Mesendoderm (in vitro differentiated cells): ENCODE data around the gene FAM131A.

Experiments used
- DNase-seq: peaks from one replicate; pipeline ENCODE4 v3.0.0; 2013
- H2AK5ac ChIP-seq: 2 replicates; pipeline ENCODE4 v1.6.1; 2013; ENCODE audit warnings: low read length, inconsistent platforms
- H2BK120ac ChIP-seq: 2 replicates; pipeline ENCODE4 v1.6.1; 2013; ENCODE audit warnings: low read depth, mild to moderate bottlenecking, low read length, moderate library complexity, mixed read lengths
- H2BK15ac ChIP-seq: replicated peaks from 2 replicates; pipeline ENCODE4 v1.6.1; 2013; ENCODE audit warnings: low read depth, mild to moderate bottlenecking, moderate library complexity
- H2BK5ac ChIP-seq: 2 replicates; pipeline ENCODE4 v1.6.1; 2013; ENCODE audit warnings: low read length, inconsistent platforms
- H3K18ac ChIP-seq: 2 replicates; pipeline ENCODE4 v1.6.1; 2013; ENCODE audit warnings: mild to moderate bottlenecking, low read length, mixed read lengths
- H3K23ac ChIP-seq: one replicate; pipeline ENCODE4 v1.6.1; 2013; ENCODE audit warnings: low read length
- H3K27ac ChIP-seq: 2 replicates; pipeline ENCODE4 v1.5.1; 2013; ENCODE audit warnings: low read depth, mild to moderate bottlenecking, inconsistent platforms, low read length, moderate library complexity
- H3K27me3 ChIP-seq: 2 replicates; pipeline ENCODE4 v1.6.1; 2013; ENCODE audit warnings: low read length, control low read depth, mild to moderate bottlenecking, inconsistent platforms; ENCODE audit not compliant: insufficient read depth, poor library complexity
- H3K36me3 ChIP-seq: 2 replicates; pipeline ENCODE4 v1.6.1; 2013; ENCODE audit warnings: low read length, inconsistent platforms; ENCODE audit not compliant: control insufficient read depth, insufficient read depth
- H3K4ac ChIP-seq: one replicate; pipeline ENCODE4 v1.6.1; 2013; ENCODE audit warnings: low read depth, mild to moderate bottlenecking, low read length, moderate library complexity
- H3K4me1 ChIP-seq: 2 replicates; pipeline ENCODE4 v1.6.1; 2013; ENCODE audit warnings: low read depth, low read length, inconsistent platforms; ENCODE audit not compliant: control insufficient read depth
- H3K4me2 ChIP-seq: 2 replicates; pipeline ENCODE4 v1.6.1; 2013; ENCODE audit warnings: low read length
- H3K4me3 ChIP-seq: 2 replicates; pipeline ENCODE4 v1.5.1; 2013; ENCODE audit warnings: mild to moderate bottlenecking, low read length
- H3K56ac ChIP-seq: one replicate; pipeline ENCODE4 v1.6.1; 2013; ENCODE audit warnings: low read length
- H3K79me1 ChIP-seq: 2 replicates; pipeline ENCODE4 v1.6.1; 2013; ENCODE audit warnings: low read length, inconsistent platforms
- H3K79me2 ChIP-seq: 2 replicates; pipeline ENCODE4 v1.6.1; 2013; ENCODE audit warnings: mild to moderate bottlenecking, low read length; ENCODE audit not compliant: control insufficient read depth, insufficient read depth
- H3K9ac ChIP-seq: 2 replicates; pipeline ENCODE4 v1.6.1; 2013; ENCODE audit warnings: low read length, inconsistent platforms
- H4K5ac ChIP-seq: one replicate; pipeline ENCODE4 v1.6.1; 2013; ENCODE audit warnings: low read length
- H4K8ac ChIP-seq: one replicate; pipeline ENCODE4 v1.6.1; 2013; ENCODE audit warnings: low read depth, mild to moderate bottlenecking, control low read depth, low read length, moderate library complexity
- WGBS: extraction: QIAGEN DNeasy Blood & Tissue Kit; methylation state at CpG from one replicate; pipeline ENCODE4 v1.1.7; 2013; ENCODE audit warnings: low lambda C conversion rate, missing lambda C conversion rate; ENCODE audit not compliant: insufficient coverage; ENCODE audit errors: extremely low coverage; 5-methylcytosine and 5-hydroxymethylcytosine counted together

Gene FAM131A

GRCh38 chr3:184368116-184368515 is 30.7 kb downstream of the FAM131A start:
- Histone ChIP-seq H3K4me3 (no peak overlapping the region), H3K4me1 (peaks cover 3% of the 10 kb centered on the region), H3K27me3 (no peaks in the 10 kb centered on the region), H3K27ac (no peak overlapping the region), H2AK5ac (no peak overlapping the region), H3K9ac (no peak overlapping the region), H2BK120ac (no peak overlapping the region), H3K79me1 (peaks cover 8% of the 10 kb centered on the region), H3K36me3 (peaks cover 10% of the 10 kb centered on the region), H3K18ac (no peak overlapping the region), H3K79me2 (peaks cover 11% of the 10 kb centered on the region), H2BK5ac (no peak overlapping the region), H2BK15ac (no peak overlapping the region), H3K4ac (no peak overlapping the region), H3K4me2 (no peak overlapping the region), H4K8ac (no peak overlapping the region), H3K23ac (no peak overlapping the region), H3K56ac (no peak overlapping the region), H4K5ac (no peak overlapping the region)
- no CpG with 5 or more reads among the region's 9 CpGs for WGBS
- DNase-seq, result no peak

- peaks cover 7% of the 10 kb centered on the region for H3K79me2 ChIP-seq
- H3K4me1 ChIP-seq, result peaks cover 3% of the 10 kb centered on the region
- H3K23ac ChIP-seq, result no peak overlapping the region
- H3K36me3 ChIP-seq, result peaks cover 10% of the 10 kb centered on the region
- no peak overlapping the region for H3K27ac ChIP-seq
- DNase-seq, result no peak
- H3K56ac ChIP-seq, result peak overlapping the region; percentile 15
- peaks cover 6% of the 10 kb centered on the region for H3K79me1 ChIP-seq
- H4K8ac ChIP-seq, result no peak overlapping the region
- WGBS, result no CpG with 5 or more reads among the region's 3 CpGs
- H3K9ac ChIP-seq, result no peak overlapping the region
- H2AK5ac ChIP-seq, result no peak overlapping the region
- no peak overlapping the region for H3K4me3 ChIP-seq
- H2BK15ac ChIP-seq, result no peak overlapping the region
- H2BK120ac ChIP-seq, result no peak overlapping the region
- H2BK5ac ChIP-seq, result no peak overlapping the region
- H3K18ac ChIP-seq, result no peak overlapping the region
- no peak overlapping the region for H4K5ac ChIP-seq
- H3K27me3 ChIP-seq, result no peaks in the 10 kb centered on the region
- H3K4ac ChIP-seq, result no peak overlapping the region
- H3K4me2 ChIP-seq, result no peak overlapping the region
These were observed 31.3 kb downstream of the FAM131A start for GRCh38 chr3:184368586-184369183.

GRCh38 chr3:184371570-184372018 is 34.2 kb downstream of the FAM131A start:
- no peak overlapping the region for H3K4ac ChIP-seq
- H3K27ac ChIP-seq, result no peak overlapping the region
- H3K79me1 ChIP-seq, result peaks cover 2% of the 10 kb centered on the region
- H3K4me2 ChIP-seq, result no peak overlapping the region
- H2BK120ac ChIP-seq, result no peak overlapping the region
- H4K5ac ChIP-seq, result no peak overlapping the region
- H3K27me3 ChIP-seq, result no peaks in the 10 kb centered on the region
- H3K23ac ChIP-seq, result no peak overlapping the region
- H3K4me1 ChIP-seq, result peaks cover 3% of the 10 kb centered on the region
- H2AK5ac ChIP-seq, result no peak overlapping the region
- DNase-seq, result peak; percentile 93
- peaks cover 8% of the 10 kb centered on the region for H3K36me3 ChIP-seq
- H3K56ac ChIP-seq, result no peak overlapping the region
- no peak overlapping the region for H3K18ac ChIP-seq
- H4K8ac ChIP-seq, result no peak overlapping the region
- no CpG with 5 or more reads among the region's 5 CpGs for WGBS
- H2BK15ac ChIP-seq, result no peak overlapping the region
- no peaks in the 10 kb centered on the region for H3K79me2 ChIP-seq
- no peak overlapping the region for H2BK5ac ChIP-seq
- H3K4me3 ChIP-seq, result no peak overlapping the region
- no peak overlapping the region for H3K9ac ChIP-seq

GRCh38 chr3:184372296-184372821 is 35.0 kb downstream of the FAM131A start:
- Histone ChIP-seq H3K4me2 (no peak overlapping the region), H2BK15ac (no peak overlapping the region), H3K27ac (no peak overlapping the region), H3K27me3 (no peaks in the 10 kb centered on the region), H3K4ac (no peak overlapping the region), H3K79me1 (no peaks in the 10 kb centered on the region), H4K8ac (no peak overlapping the region), H3K56ac (peak overlapping the region; percentile 34), H3K23ac (no peak overlapping the region), H3K4me1 (peaks cover 3% of the 10 kb centered on the region), H4K5ac (no peak overlapping the region), H3K36me3 (peaks cover 5% of the 10 kb centered on the region), H2BK120ac (no peak overlapping the region), H2AK5ac (no peak overlapping the region), H3K18ac (no peak overlapping the region), H3K79me2 (no peaks in the 10 kb centered on the region), H2BK5ac (no peak overlapping the region), H3K4me3 (no peak overlapping the region), H3K9ac (no peak overlapping the region)
- no CpG with 5 or more reads among the region's 8 CpGs for WGBS
- DNase-seq, result no peak

DNA sequence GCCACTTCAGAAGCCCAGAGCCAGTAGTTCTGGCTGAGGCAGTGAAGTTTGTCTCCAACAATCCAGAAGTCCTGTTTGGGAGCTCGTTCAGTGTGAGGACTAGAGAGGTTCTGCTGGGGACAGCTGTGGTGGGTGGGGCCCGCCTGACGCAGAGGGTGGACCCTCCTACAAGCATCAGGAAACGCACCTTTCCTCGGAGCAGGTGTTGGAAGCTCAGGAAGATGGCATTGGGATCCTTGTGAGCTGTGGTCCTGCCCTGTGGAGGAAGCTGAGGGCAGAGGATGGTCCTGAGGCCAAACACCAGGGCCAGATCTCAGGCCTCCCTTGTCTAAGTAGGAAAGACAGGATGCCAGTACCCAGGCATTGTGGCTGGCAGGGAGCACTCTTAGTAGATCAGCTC is 35.5 kb downstream of the FAM131A start:
- Histone ChIP-seq H3K4ac (no peak overlapping the region), H3K4me2 (no peak overlapping the region), H2BK15ac (no peak overlapping the region), H3K79me2 (no peaks in the 10 kb centered on the region), H3K23ac (no peak overlapping the region), H3K27me3 (no peaks in the 10 kb centered on the region), H3K56ac (no peak overlapping the region), H3K27ac (no peak overlapping the region), H3K4me1 (peaks cover 3% of the 10 kb centered on the region), H4K5ac (no peak overlapping the region), H2BK5ac (no peak overlapping the region), H3K18ac (no peak overlapping the region), H3K9ac (no peak overlapping the region), H3K36me3 (peaks cover 3% of the 10 kb centered on the region), H2BK120ac (no peak overlapping the region), H3K4me3 (no peak overlapping the region), H4K8ac (no peak overlapping the region), H3K79me1 (no peaks in the 10 kb centered on the region), H2AK5ac (no peak overlapping the region)
- no CpG with 5 or more reads among the region's 5 CpGs for WGBS
- DNase-seq, result no peak

DNA sequence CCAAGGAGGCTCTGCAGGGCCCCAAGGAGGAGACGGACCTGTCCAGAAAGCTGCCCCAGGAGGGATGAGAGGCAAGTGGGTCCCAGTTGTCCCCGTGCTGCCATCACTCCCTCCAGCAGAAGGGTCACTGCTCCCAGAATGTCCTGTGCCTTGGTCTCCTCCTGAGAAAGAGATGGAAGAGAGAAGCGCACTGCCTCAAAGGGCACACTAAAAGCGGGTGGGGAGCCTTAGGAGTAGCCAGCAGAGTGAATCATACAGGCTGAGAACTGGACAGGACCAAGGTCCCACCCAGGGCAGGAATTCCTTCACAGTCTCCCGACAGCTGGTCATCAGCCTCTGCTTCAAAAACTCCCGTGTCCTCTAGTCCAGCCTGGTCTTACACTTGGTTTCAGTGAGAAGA is 36.0 kb downstream of the FAM131A start:
- H2AK5ac ChIP-seq, result no peak overlapping the region
- DNase-seq, result no peak
- no peak overlapping the region for H3K27ac ChIP-seq
- no peak overlapping the region for H3K4ac ChIP-seq
- H3K4me3 ChIP-seq, result no peak overlapping the region
- H3K4me1 ChIP-seq, result peaks cover 3% of the 10 kb centered on the region
- no peaks in the 10 kb centered on the region for H3K79me2 ChIP-seq
- H3K27me3 ChIP-seq, result no peaks in the 10 kb centered on the region
- no peak overlapping the region for H2BK15ac ChIP-seq
- no peak overlapping the region for H3K18ac ChIP-seq
- WGBS, result no CpG with 5 or more reads among the region's 6 CpGs
- H4K8ac ChIP-seq, result no peak overlapping the region
- H3K79me1 ChIP-seq, result no peaks in the 10 kb centered on the region
- no peak overlapping the region for H2BK120ac ChIP-seq
- no peak overlapping the region for H3K23ac ChIP-seq
- H2BK5ac ChIP-seq, result no peak overlapping the region
- no peak overlapping the region for H3K56ac ChIP-seq
- no peak overlapping the region for H3K9ac ChIP-seq
- H4K5ac ChIP-seq, result no peak overlapping the region
- no peaks in the 10 kb centered on the region for H3K36me3 ChIP-seq
- no peak overlapping the region for H3K4me2 ChIP-seq
